ENCODE results near the gene RPL28.

Gene RPL28

DNA sequence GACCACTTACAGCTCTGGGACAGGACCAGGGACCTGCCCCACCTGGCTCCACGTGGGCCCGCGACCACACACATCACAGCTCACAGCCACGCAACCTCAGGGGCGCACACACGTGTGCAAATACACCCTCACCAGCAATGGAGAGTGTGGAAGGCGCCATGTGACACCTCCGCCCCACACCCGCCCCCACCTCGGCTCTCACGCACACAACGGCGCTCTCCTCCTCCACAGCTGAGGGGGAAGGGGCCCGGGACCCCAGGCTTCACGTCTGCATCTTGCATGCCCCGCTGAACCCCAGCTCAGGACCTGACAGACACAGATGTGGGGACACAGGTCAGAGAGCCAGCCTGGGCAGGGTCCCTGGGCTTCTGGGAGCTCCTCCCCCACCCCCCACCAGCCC lies 63.7 kb downstream of the RPL28 start:
- no peak overlapping the region for H3K27ac ChIP-seq (ENCODE audit: insufficient read depth, low read length, poor library complexity, severe bottlenecking)
- no peak overlapping the region for H3K4me3 ChIP-seq (ENCODE audit: insufficient read depth, low read depth, low read length, poor library complexity, severe bottlenecking)
- peaks cover 25% of the 10 kb centered on the region for H3K27me3 ChIP-seq (replicated peaks; ENCODE audit: control insufficient read depth, insufficient read depth, low read length, poor library complexity, severe bottlenecking)
- DNase-seq = no peak
- no peaks in the 10 kb centered on the region for H3K9me3 ChIP-seq (ENCODE audit: control insufficient read depth, low read length)
- H3K36me3 ChIP-seq (ENCODE audit: control insufficient read depth, insufficient read depth, low read length) = no peaks in the 10 kb centered on the region
- peaks cover 13% of the 10 kb centered on the region for H3K4me1 ChIP-seq (ENCODE audit: control insufficient read depth, insufficient read depth, low read length, poor library complexity, severe bottlenecking)

DNA sequence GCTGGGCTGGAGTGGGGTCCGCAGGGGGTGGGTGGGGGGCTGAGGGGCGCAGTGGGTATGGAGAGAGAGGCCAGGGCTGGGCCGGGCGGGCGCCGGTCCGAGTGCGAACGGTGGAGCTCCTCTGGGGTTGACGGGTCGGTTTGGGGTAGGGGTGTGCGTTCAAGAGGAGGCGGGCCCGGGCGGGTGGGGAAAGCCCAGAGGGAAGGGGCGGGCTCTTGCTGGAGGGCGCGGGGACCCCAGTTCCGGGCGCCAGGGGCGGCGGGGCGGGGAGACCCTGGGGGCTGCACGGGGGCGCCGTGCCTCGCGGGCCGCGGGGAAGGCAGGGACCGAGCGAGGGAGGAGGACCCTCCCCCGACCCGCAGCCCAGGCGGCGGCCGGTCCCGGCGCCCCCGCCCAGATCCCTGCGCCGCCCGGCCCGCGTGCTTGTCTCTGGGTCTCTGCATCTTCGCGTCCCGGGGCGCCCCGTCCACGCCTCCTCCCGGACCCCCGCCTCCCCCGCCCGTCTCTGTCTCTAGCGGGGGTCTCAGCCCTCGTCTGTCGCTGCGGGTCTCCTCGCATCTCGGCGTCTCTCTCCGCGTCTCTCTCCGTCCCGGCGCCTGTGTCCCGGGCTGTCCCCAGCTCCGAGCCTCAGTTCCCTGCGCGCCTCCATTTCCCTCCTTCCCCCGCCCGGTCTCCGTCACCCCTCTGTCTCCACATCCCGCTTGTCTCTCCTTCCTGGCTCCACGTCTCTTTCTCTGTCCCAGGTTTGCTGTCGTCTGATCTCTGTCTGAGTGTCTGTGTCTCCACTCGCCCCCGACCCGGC lies 65.6 kb downstream of the RPL28 start:
- H3K27me3 ChIP-seq (replicated peaks; ENCODE audit: control insufficient read depth, insufficient read depth, low read length, poor library complexity, severe bottlenecking) = peaks cover 25% of the 10 kb centered on the region
- no peak overlapping the region for H3K4me3 ChIP-seq (ENCODE audit: insufficient read depth, low read depth, low read length, poor library complexity, severe bottlenecking)
- no peak for DNase-seq
- peaks cover 13% of the 10 kb centered on the region for H3K4me1 ChIP-seq (ENCODE audit: control insufficient read depth, insufficient read depth, low read length, poor library complexity, severe bottlenecking)
- no peaks in the 10 kb centered on the region for H3K9me3 ChIP-seq (ENCODE audit: control insufficient read depth, low read length)
- H3K36me3 ChIP-seq (ENCODE audit: control insufficient read depth, insufficient read depth, low read length) = no peaks in the 10 kb centered on the region
- H3K27ac ChIP-seq (ENCODE audit: insufficient read depth, low read length, poor library complexity, severe bottlenecking) = no peak overlapping the region

DNA sequence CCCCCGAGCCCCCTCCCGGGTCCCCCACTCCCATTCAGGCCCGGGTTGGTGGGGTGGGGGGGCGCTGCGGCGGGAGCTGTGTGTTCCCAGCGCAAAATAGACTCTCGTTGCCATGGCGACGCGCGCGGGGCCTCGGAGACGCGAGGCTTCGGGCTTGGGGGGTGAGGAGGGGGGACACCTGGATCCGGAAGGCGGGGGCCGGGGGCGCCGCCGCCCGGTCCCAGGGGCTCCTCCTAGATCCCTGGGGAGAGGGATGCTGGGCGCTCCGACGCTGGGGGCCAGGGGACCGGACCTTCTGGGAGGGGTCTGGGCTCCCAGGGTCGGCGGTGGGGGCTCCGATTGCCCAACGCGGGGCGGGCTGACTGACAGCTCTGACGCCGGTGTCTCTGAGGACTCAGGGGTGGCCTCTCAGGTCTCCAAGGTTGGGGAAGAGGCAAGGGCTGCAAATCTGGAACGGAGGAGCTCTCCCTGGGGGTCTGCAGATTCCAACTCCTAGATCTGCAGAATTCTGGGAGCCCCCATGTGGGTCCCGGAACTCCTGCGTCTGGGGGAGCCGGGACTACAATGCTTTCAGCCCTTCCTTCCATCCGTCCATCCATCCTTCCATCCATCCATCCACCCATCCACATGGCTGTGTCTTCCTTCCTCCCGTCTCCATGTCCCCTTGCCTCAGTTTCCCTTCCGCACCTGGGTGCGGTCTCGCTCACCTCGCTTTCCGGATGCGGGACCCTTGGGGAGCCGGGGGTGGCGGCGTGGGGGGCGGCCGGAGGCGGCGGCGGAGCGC lies 66.4 kb downstream of the RPL28 start:
- Histone ChIP-seq H3K27ac (ENCODE audit: insufficient read depth, low read length, poor library complexity, severe bottlenecking) (no peak overlapping the region), H3K36me3 (ENCODE audit: control insufficient read depth, insufficient read depth, low read length) (no peaks in the 10 kb centered on the region), H3K4me3 (ENCODE audit: insufficient read depth, low read depth, low read length, poor library complexity, severe bottlenecking) (peak overlapping the region; percentile 33), H3K9me3 (ENCODE audit: control insufficient read depth, low read length) (no peaks in the 10 kb centered on the region), H3K27me3 (replicated peaks; ENCODE audit: control insufficient read depth, insufficient read depth, low read length, poor library complexity, severe bottlenecking) (peaks cover 25% of the 10 kb centered on the region), H3K4me1 (ENCODE audit: control insufficient read depth, insufficient read depth, low read length, poor library complexity, severe bottlenecking) (peaks cover 13% of the 10 kb centered on the region)
- no peak for DNase-seq

Measured in effector memory CD4-positive, alpha-beta T cell (primary cell).